Measurements from ENCODE around the gene PPFIA3.

The PPFIA3 gene

DNA sequence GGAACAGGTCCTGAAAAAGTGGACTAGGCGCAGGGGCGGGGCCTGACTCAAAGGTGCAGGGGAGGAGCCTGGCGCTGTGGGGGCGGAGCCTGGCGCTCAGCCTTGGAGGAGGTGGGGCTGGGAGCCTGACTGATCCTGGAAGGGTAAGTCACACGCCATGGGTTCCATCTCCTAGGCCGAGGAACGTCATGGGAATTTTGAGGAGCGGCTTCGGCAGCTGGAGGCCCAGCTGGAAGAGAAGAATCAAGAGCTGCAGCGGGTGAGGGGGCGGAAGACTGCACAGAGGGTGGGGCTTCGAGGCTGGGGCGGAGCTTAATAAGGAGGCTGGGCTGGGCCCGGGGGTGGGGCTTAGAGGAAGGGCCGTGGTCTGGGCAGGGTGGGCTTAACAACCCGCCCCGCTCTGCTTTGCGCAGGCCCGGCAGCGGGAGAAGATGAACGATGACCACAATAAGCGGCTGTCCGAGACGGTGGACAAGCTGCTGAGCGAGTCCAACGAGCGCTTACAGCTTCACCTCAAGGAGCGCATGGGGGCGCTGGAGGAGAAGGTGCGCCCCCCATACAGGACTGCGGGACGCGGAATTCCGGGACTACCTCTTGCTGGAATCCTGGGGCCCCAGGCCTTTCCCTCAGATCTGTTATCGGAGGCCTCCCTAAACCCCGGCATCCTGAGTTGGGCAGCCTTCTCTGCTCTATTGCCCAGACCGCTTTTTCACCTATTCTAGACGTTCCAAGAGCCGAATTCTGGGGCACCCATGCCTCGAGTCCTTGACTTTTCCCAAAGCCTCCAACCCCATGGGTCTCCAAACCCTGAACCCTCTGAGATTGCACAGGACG lies 14.5 kb downstream of the PPFIA3 start:
- no peak for DNase-seq (ENCODE audit: low read depth)
- TF ChIP-seq, protein P1, sequence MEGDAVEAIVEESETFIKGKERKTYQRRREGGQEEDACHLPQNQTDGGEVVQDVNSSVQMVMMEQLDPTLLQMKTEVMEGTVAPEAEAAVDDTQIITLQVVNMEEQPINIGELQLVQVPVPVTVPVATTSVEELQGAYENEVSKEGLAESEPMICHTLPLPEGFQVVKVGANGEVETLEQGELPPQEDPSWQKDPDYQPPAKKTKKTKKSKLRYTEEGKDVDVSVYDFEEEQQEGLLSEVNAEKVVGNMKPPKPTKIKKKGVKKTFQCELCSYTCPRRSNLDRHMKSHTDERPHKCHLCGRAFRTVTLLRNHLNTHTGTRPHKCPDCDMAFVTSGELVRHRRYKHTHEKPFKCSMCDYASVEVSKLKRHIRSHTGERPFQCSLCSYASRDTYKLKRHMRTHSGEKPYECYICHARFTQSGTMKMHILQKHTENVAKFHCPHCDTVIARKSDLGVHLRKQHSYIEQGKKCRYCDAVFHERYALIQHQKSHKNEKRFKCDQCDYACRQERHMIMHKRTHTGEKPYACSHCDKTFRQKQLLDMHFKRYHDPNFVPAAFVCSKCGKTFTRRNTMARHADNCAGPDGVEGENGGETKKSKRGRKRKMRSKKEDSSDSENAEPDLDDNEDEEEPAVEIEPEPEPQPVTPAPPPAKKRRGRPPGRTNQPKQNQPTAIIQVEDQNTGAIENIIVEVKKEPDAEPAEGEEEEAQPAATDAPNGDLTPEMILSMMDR (IDR thresholded peaks at IDR 0.05; ENCODE audit: insufficient read depth, low read depth, low read length, missing control alignments) = no peak
- no peak overlapping the region for H3K4me3 ChIP-seq (ENCODE audit: low read depth, low read length)

DNA sequence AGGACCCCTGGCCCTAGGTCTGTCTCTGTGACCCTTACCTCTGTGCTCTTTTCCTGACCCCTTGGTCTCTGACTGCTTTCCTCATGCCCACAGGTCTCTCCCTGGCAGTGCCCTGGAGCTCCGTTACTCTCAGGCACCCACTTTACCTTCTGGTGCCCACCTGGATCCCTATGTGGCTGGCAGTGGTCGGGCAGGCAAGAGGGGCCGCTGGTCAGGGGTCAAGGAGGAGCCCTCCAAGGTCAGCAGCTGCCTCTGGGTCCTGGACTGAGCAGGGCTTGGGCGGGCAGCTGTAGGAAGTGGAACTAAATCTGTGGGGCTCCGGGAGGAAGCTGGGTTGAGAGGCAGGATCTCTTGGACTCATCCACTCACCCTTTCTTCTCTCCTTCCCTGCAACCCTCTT lies 16.3 kb downstream of the PPFIA3 start:
- H3K4me3 ChIP-seq (ENCODE audit: low read depth, low read length) = no peak overlapping the region
- no peak for DNase-seq (ENCODE audit: low read depth)
- TF ChIP-seq, protein P1 (IDR thresholded peaks at IDR 0.05; ENCODE audit: insufficient read depth, low read depth, low read length, missing control alignments) = no peak

GRCh38 chr19:49136771-49137171 lies 17.4 kb downstream of the PPFIA3 start:
- H3K4me3 ChIP-seq (ENCODE audit: low read depth, low read length) = no peak overlapping the region
- DNase-seq (ENCODE audit: low read depth) = no peak
- TF ChIP-seq, protein P1 (IDR thresholded peaks at IDR 0.05; ENCODE audit: insufficient read depth, low read depth, low read length, missing control alignments) = no peak

DNA sequence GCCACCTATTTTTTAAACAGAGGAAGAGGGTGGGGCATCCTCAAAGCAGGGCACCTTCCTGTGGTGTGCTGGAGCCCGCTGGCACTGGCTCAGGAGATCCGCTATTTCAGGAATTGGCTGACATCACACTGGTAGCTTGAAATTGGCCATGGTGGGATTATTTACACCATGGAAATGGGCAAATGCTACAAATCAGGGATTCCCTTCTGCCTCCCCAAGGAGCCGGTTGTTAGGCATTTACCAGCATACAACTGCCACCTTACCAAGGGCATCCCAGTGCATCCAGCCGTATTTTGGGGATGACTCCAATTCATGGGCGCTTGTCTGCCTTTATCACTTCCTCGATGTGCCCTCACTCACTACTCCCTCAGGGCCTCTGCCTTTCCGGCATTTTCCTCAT lies 21.6 kb downstream of the PPFIA3 start:
- no peak for DNase-seq (ENCODE audit: low read depth)
- no peak overlapping the region for H3K4me3 ChIP-seq (ENCODE audit: low read depth, low read length)
- TF ChIP-seq, protein P1 (IDR thresholded peaks at IDR 0.05; ENCODE audit: insufficient read depth, low read depth, low read length, missing control alignments) = no peak

DNA sequence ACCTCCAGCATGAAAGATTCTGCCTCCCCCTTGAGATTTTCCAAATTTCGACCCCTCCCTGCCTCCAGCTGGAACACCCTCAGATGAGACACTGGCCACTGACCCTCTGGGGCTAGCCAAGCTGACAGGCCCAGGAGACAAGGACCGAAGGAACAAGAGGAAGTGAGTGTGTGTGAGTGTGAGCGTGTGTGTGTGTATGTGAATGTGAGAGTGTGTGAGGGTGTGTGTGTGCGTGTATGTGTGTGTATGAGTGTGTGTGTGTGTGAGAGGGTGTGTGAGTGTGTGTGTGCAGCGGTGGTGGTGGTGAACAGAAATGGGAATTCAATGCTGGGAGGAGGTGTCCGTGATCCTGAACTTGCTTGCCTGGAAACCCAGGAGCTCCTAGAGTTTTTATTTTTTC lies 22.0 kb downstream of the PPFIA3 start:
- TF ChIP-seq, protein P1 (IDR thresholded peaks at IDR 0.05; ENCODE audit: insufficient read depth, low read depth, low read length, missing control alignments) = no peak
- H3K4me3 ChIP-seq (ENCODE audit: low read depth, low read length) = no peak overlapping the region
- no peak for DNase-seq (ENCODE audit: low read depth)

DNA sequence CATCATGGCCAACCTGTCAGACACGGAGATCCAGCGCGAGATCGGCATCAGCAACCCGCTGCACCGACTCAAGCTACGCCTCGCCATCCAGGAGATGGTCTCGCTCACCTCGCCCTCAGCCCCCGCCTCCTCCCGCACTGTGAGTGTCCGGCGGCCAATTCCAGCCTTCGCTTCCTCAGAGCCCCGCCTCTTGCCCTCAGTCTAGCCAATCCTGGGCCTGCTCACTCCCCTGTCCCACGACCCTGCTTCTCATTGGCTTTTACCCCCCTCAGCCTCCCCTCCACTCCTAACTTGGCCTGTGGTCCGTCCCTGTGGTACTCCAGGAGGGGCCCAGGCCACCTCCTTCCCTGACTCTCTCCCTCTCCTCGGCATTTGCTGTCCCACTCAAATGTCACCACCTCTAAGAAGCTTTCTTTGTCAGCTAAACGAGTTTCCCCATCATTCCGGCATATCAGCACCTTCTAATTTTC lies 23.6 kb downstream of the PPFIA3 start:
- TF ChIP-seq, protein P1 (IDR thresholded peaks at IDR 0.05; ENCODE audit: insufficient read depth, low read depth, low read length, missing control alignments) = no peak
- no peak overlapping the region for H3K4me3 ChIP-seq (ENCODE audit: low read depth, low read length)
- peak; percentile 56 for DNase-seq (ENCODE audit: low read depth)

All from GM12865 (cell line).